Endothelial cell of umbilical vein (primary cell): Measurements from ENCODE around the gene BCAS3. TPM values are rescaled to one million over a fixed set of nuclear protein-coding genes. Genes with fewer than 3 reads are reported as not detected.

Experiments
- BruUV-seq: library from RNA; stranded (reverse); fragments of 400-500 nt; replicated peaks from 2 replicates; lab custom pipeline; 2021; lab: Mats Ljungman, UMichigan
- CTCF ChIA-PET: fragments of 300-600, 350-600 bp; sonication (Branson Sonifier 250); formaldehyde crosslinking; loops from one replicate; lab custom pipeline; 2021; ENCODE audit warnings: antibody characterized with exemption, inconsistent platforms; lab: Charles Lee
- POLR2A ChIA-PET: fragments of 300-600, 350-600 bp; sonication (Branson Sonifier 250); formaldehyde crosslinking; loops from one replicate; lab custom pipeline; 2021; ENCODE audit warnings: antibody characterized with exemption, inconsistent platforms; lab: Charles Lee
- DNase-seq: peaks from one replicate; pipeline ENCODE4 v3.0.0-alpha.2; 2011; ENCODE audit warnings: low read depth, low spot score
- FAIRE-seq: peaks from 2 replicates; lab custom pipeline; 2011; peaks lifted over from hg19 to GRCh38; lab: Jason Lieb, UNC
- H2AFZ ChIP-seq: 2 replicates; pipeline ENCODE4 v1.6.0; 2012; ENCODE audit warnings: low read depth, low read length, control low read depth, inconsistent platforms
- H3K27ac ChIP-seq: 2 replicates; pipeline ENCODE4 v1.5.1; 2011; ENCODE audit warnings: low read depth, mild to moderate bottlenecking, control low read depth, low read length, moderate library complexity; ENCODE audit not compliant: insufficient read depth
- H3K27me3 ChIP-seq, 2 experiments: 2 replicates each; pipeline versions ENCODE4 v1.6.0 to v1.6.1; 2011; ENCODE audit warnings: low read length in 2 of 2, mixed read lengths in 1 of 2; ENCODE audit not compliant: control insufficient read depth in 2 of 2, insufficient read depth in 2 of 2
- H3K36me3 ChIP-seq, 2 experiments: 2 replicates in 1 of 2; 3 replicates in 1 of 2; pipeline ENCODE4 v1.5.1; 2011; ENCODE audit warnings: low read length in 2 of 2, mild to moderate bottlenecking in 1 of 2, moderate library complexity in 1 of 2; ENCODE audit not compliant: control insufficient read depth in 2 of 2, insufficient read depth in 2 of 2; ENCODE audit errors: extremely low read depth in 1 of 2
- H3K4me1 ChIP-seq: 3 replicates; pipeline ENCODE4 v1.5.1; 2011; ENCODE audit warnings: mild to moderate bottlenecking, low read length; ENCODE audit not compliant: control insufficient read depth, insufficient read depth; ENCODE audit errors: extremely low read depth
- H3K4me2 ChIP-seq: 2 replicates; pipeline ENCODE4 v1.6.1; 2011; ENCODE audit warnings: low read length, control low read depth, mixed read lengths; ENCODE audit not compliant: insufficient read depth
- H3K4me3 ChIP-seq, 3 experiments: fragments of 200-600 bp in 1 of 3; sonication (generic), shearing (Covaris generic) in 1 of 3; replicated peaks in 1 of 3; 2 replicates each; pipeline ENCODE4 v1.5.1; 2011 to 2016; ENCODE audit warnings: control low read depth in 3 of 3, low read length in 3 of 3, mild to moderate bottlenecking in 2 of 3, inconsistent platforms in 1 of 3, low read depth in 1 of 3, moderate library complexity in 1 of 3; ENCODE audit not compliant: insufficient read depth in 1 of 3
- H3K79me2 ChIP-seq: 2 replicates; pipeline ENCODE4 v1.6.0; 2012; ENCODE audit warnings: low read length, inconsistent platforms; ENCODE audit not compliant: control insufficient read depth, insufficient read depth
- H3K9ac ChIP-seq: replicated peaks from 2 replicates; pipeline ENCODE3; 2011; ENCODE audit warnings: low read length, control low read depth; ENCODE audit not compliant: insufficient read depth; ENCODE audit errors: extremely low read depth
- H3K9me1 ChIP-seq: replicated peaks from 3 replicates; pipeline ENCODE4 v1.6.0; 2011; ENCODE audit warnings: mild to moderate bottlenecking, low read length; ENCODE audit not compliant: control insufficient read depth, insufficient read depth; ENCODE audit errors: extremely low read depth
- H3K9me3 ChIP-seq: replicated peaks from 2 replicates; pipeline ENCODE4 v1.5.1; 2012; ENCODE audit warnings: low read length, inconsistent platforms; ENCODE audit not compliant: control insufficient read depth, insufficient read depth
- H4K20me1 ChIP-seq: replicated peaks from 2 replicates; pipeline ENCODE3; 2011; ENCODE audit warnings: mild to moderate bottlenecking, low read length; ENCODE audit not compliant: control insufficient read depth, insufficient read depth; ENCODE audit errors: extremely low read depth
- CTCF ChIP-seq, 2 donors: IDR thresholded peaks; 1 replicate in 1 of 2; 2 replicates in 1 of 2; pipeline ENCODE4 v1.5.1; 2011; ENCODE audit warnings: low read length in 2 of 2, mild to moderate bottlenecking in 2 of 2, moderate library complexity in 2 of 2, control low read depth in 1 of 2, inconsistent platforms in 1 of 2, low read depth in 1 of 2; ENCODE audit not compliant: insufficient read depth in 1 of 2; ENCODE audit errors: extremely low read depth in 1 of 2
- EZH2 ChIP-seq: IDR thresholded peaks from 2 replicates; pipeline ENCODE4 v1.6.1; 2012; ENCODE audit warnings: borderline replicate concordance, low read depth, mild to moderate bottlenecking, moderate library complexity, low read length, inconsistent platforms; ENCODE audit not compliant: severe bottlenecking
- FOS ChIP-seq: IDR thresholded peaks from 2 replicates; pipeline ENCODE4 v1.6.1; 2011; ENCODE audit warnings: mild to moderate bottlenecking, low read length, moderate library complexity, borderline replicate concordance; ENCODE audit not compliant: insufficient read depth
- GATA2 ChIP-seq: IDR thresholded peaks from 2 replicates; pipeline ENCODE4 v1.7.0; 2011; ENCODE audit warnings: low read depth, mild to moderate bottlenecking, moderate library complexity, mixed read lengths, low read length; ENCODE audit not compliant: insufficient read length, insufficient read depth
- JUN ChIP-seq: IDR thresholded peaks from 2 replicates; pipeline ENCODE4 v1.6.1; 2011; ENCODE audit warnings: borderline replicate concordance, low read depth; ENCODE audit not compliant: insufficient read length, insufficient read depth
- MAX ChIP-seq: IDR thresholded peaks from 2 replicates; pipeline ENCODE4 v1.6.1; 2011; ENCODE audit not compliant: insufficient read depth, insufficient read length
- MYC ChIP-seq: IDR thresholded peaks from one replicate; pipeline ENCODE4 v1.6.1; 2011; ENCODE audit warnings: mild to moderate bottlenecking, low read depth, low read length
- POLR2A ChIP-seq: IDR thresholded peaks from 2 replicates; pipeline ENCODE4 v1.6.1; 2012; ENCODE audit warnings: low read depth, mild to moderate bottlenecking, control low read depth, low read length
- POLR2AphosphoS5 ChIP-seq: IDR thresholded peaks from 2 replicates; pipeline ENCODE4 v1.6.1; 2012; ENCODE audit warnings: low read depth, mild to moderate bottlenecking, control low read depth, low read length, moderate library complexity; ENCODE audit not compliant: insufficient read depth
- dilution Hi-C: fragments of 300-500 bp; cut with MboI; formaldehyde crosslinking; loops from one replicate; pipeline ENCODE4 v1.15.0; 2019; ENCODE audit warnings: low sequenced_read_pairs; ENCODE audit not compliant: extremely low pct_ligation_motif_present
- intact Hi-C: fragments of 100-400 bp; cut with micrococcal nuclease; formaldehyde crosslinking; loops from one replicate; pipeline ENCODE4 v1.10.0; 2022
- polyA plus RNA-seq, 4 experiments: library from polyadenylated mRNA; depleted of rRNA in 3 of 4; stranded (reverse) in 3 of 4; unstranded in 1 of 4; fragments of >200 nt; gene quantifications; 2 replicates each; pipeline versions ENCODE4 v1.2.1 to v1.2.3, GENCODE V29; 2011 to 2012; ENCODE audit warnings: missing spikeins in 1 of 4
- total RNA-seq: library from RNA; stranded (reverse); gene quantifications from 2 replicates; pipeline ENCODE4 v1.2.3, GENCODE V29; 2021

Gene BCAS3
- total and polyA plus RNA-seq, 2 donors (not counting 3 experiments of a cell fraction or from before 2014, with no cell fraction given): 8.2 to 16.0 TPM

GRCh38 chr17:60699090-60699489 lies 21.4 kb downstream of the BCAS3 start:
- Histone ChIP-seq H3K9me1 (no peaks in the 10 kb centered on the region), H3K9ac (no peak overlapping the region), H3K4me2 (no peak overlapping the region), H3K79me2 (no peaks in the 10 kb centered on the region), H3K4me1 (no peaks in the 10 kb centered on the region), H4K20me1 (no peaks in the 10 kb centered on the region), H3K36me3 (no peaks in the 10 kb centered on the region), H2AFZ (no peak overlapping the region), H3K9me3 (no peaks in the 10 kb centered on the region), H3K27ac (no peak overlapping the region), H3K27me3 (no peaks in the 10 kb centered on the region), H3K4me3 (no peak overlapping the region)
- CTCF ChIA-PET: interaction anchor here (1.0 kb wide), 1 partner anchor 22 kb away, joined by 3 read pairs; no protein-coding TSS in a partner anchor
- intact Hi-C loops: no loop called here
- no TSS peak for BruUV-seq
- DNase-seq (no peak), FAIRE-seq (no peak)
- TF ChIP-seq GATA2 (no peak), CTCF (IDR thresholded peaks at IDR 0.05; ENCODE audit: extremely low read depth in 1 of 2, insufficient read depth in 1 of 2, low read depth in 1 of 2, low read length in 2 of 2) (no peak), EZH2 (no peak), MYC (no peak), POLR2AphosphoS5 (no peak), MAX (no peak), POLR2A (no peak), JUN (no peak), FOS (no peak)
- dilution Hi-C loops: no loop called here
- POLR2A ChIA-PET: no interaction called here
